T-helper 2 cell treated with Interferon-gamma antibody and Interleukin-4, amounts not matched to agents 5 μg/mL and 100 μg/mL, for 36 hours (primary cell): ENCODE data around the gene ADAT1.

Experiments
- DNase-seq: peaks from one replicate; pipeline ENCODE4 v3.0.0; 2021; ENCODE audit warnings: low spot score
- H3K27ac Mint-ChIP-seq: one replicate; pipeline ENCODE4 v1.8.0; 2021; ENCODE audit warnings: mild to moderate bottlenecking, mixed read lengths
- H3K27me3 Mint-ChIP-seq: one replicate; pipeline ENCODE4 v1.8.0; 2021; ENCODE audit warnings: low read depth, mixed read lengths
- H3K36me3 Mint-ChIP-seq: one replicate; pipeline ENCODE4 v1.8.0; 2021; ENCODE audit warnings: low read depth, mixed read lengths
- H3K4me1 Mint-ChIP-seq: one replicate; pipeline ENCODE4 v1.8.0; 2021; ENCODE audit warnings: low read depth, mixed read lengths
- H3K4me3 Mint-ChIP-seq: one replicate; pipeline ENCODE4 v1.8.0; 2022; ENCODE audit warnings: mild to moderate bottlenecking, moderate library complexity, mixed read lengths
- H3K9me3 Mint-ChIP-seq: one replicate; pipeline ENCODE4 v1.8.0; 2021; ENCODE audit warnings: mixed read lengths

The ADAT1 gene

GRCh38 chr16:75632857-75633256 lies 9.8 kb upstream of the ADAT1 start:
- Mint-ChIP-seq H3K9me3 (no peaks in the 10 kb centered on the region), H3K27ac (no peak overlapping the region), H3K4me1 (peaks cover 15% of the 10 kb centered on the region), H3K27me3 (no peaks in the 10 kb centered on the region), H3K4me3 (no peak overlapping the region), H3K36me3 (peaks cover 81% of the 10 kb centered on the region)
- no peak for DNase-seq

GRCh38 chr16:75630052-75630451 lies 7.0 kb upstream of the ADAT1 start:
- H3K27me3 Mint-ChIP-seq = no peaks in the 10 kb centered on the region
- no peak overlapping the region for H3K27ac Mint-ChIP-seq
- H3K4me3 Mint-ChIP-seq = no peak overlapping the region
- peaks cover 83% of the 10 kb centered on the region for H3K36me3 Mint-ChIP-seq
- no peak for DNase-seq
- H3K4me1 Mint-ChIP-seq = peaks cover 24% of the 10 kb centered on the region
- no peaks in the 10 kb centered on the region for H3K9me3 Mint-ChIP-seq

- H3K27ac Mint-ChIP-seq = peak overlapping the region; percentile 68
- no peaks in the 10 kb centered on the region for H3K27me3 Mint-ChIP-seq
- no peaks in the 10 kb centered on the region for H3K9me3 Mint-ChIP-seq
- no peak overlapping the region for H3K4me3 Mint-ChIP-seq
- DNase-seq = no peak
- peaks cover 24% of the 10 kb centered on the region for H3K4me1 Mint-ChIP-seq
- peaks cover 86% of the 10 kb centered on the region for H3K36me3 Mint-ChIP-seq
Observed at GRCh38 chr16:75629132-75629531, 6.1 kb upstream of the ADAT1 start.

- peak overlapping the region; percentile 47 for H3K4me3 Mint-ChIP-seq
- peaks cover 24% of the 10 kb centered on the region for H3K4me1 Mint-ChIP-seq
- peaks cover 80% of the 10 kb centered on the region for H3K36me3 Mint-ChIP-seq
- peak overlapping the region; percentile 76 for H3K27ac Mint-ChIP-seq
- no peaks in the 10 kb centered on the region for H3K27me3 Mint-ChIP-seq
- H3K9me3 Mint-ChIP-seq = no peaks in the 10 kb centered on the region
- no peak for DNase-seq
Observed at GRCh38 chr16:75628351-75628750, 5.3 kb upstream of the ADAT1 start.

- DNase-seq = no peak
- H3K4me1 Mint-ChIP-seq = peaks cover 24% of the 10 kb centered on the region
- H3K27ac Mint-ChIP-seq = peak overlapping the region; percentile 76
- H3K4me3 Mint-ChIP-seq = peak overlapping the region; percentile 47
- H3K36me3 Mint-ChIP-seq = peaks cover 76% of the 10 kb centered on the region
- no peaks in the 10 kb centered on the region for H3K9me3 Mint-ChIP-seq
- H3K27me3 Mint-ChIP-seq = no peaks in the 10 kb centered on the region
Observed at GRCh38 chr16:75627851-75628250, 4.8 kb upstream of the ADAT1 start.

GRCh38 chr16:75626806-75627205 lies 3.7 kb upstream of the ADAT1 start:
- Mint-ChIP-seq H3K9me3 (no peaks in the 10 kb centered on the region), H3K4me3 (peak overlapping the region; percentile 0), H3K27ac (peak overlapping the region; percentile 76), H3K27me3 (no peaks in the 10 kb centered on the region), H3K4me1 (peaks cover 31% of the 10 kb centered on the region), H3K36me3 (peaks cover 70% of the 10 kb centered on the region)
- no peak for DNase-seq

GRCh38 chr16:75624921-75625334 lies 1.8 kb upstream of the ADAT1 start:
- no peak overlapping the region for H3K4me3 Mint-ChIP-seq
- H3K27me3 Mint-ChIP-seq = no peaks in the 10 kb centered on the region
- no peak overlapping the region for H3K27ac Mint-ChIP-seq
- H3K36me3 Mint-ChIP-seq = peaks cover 64% of the 10 kb centered on the region
- no peaks in the 10 kb centered on the region for H3K9me3 Mint-ChIP-seq
- peaks cover 40% of the 10 kb centered on the region for H3K4me1 Mint-ChIP-seq
- no peak for DNase-seq

GRCh38 chr16:75621170-75621477 lies 2.0 kb downstream of the ADAT1 start:
- no peaks in the 10 kb centered on the region for H3K9me3 Mint-ChIP-seq
- peaks cover 26% of the 10 kb centered on the region for H3K4me1 Mint-ChIP-seq
- DNase-seq = no peak
- H3K36me3 Mint-ChIP-seq = peaks cover 46% of the 10 kb centered on the region
- peak overlapping the region; percentile 39 for H3K27ac Mint-ChIP-seq
- H3K27me3 Mint-ChIP-seq = no peaks in the 10 kb centered on the region
- peak overlapping the region; percentile 97 for H3K4me3 Mint-ChIP-seq

- H3K9me3 Mint-ChIP-seq = no peaks in the 10 kb centered on the region
- no peak for DNase-seq
- H3K4me1 Mint-ChIP-seq = peaks cover 26% of the 10 kb centered on the region
- H3K27ac Mint-ChIP-seq = peak overlapping the region; percentile 39
- H3K36me3 Mint-ChIP-seq = peaks cover 44% of the 10 kb centered on the region
- H3K27me3 Mint-ChIP-seq = no peaks in the 10 kb centered on the region
- H3K4me3 Mint-ChIP-seq = no peak overlapping the region
Observed at GRCh38 chr16:75620326-75621169, 2.5 kb downstream of the ADAT1 start.

GRCh38 chr16:75618780-75619179 lies 4.3 kb downstream of the ADAT1 start:
- H3K4me1 Mint-ChIP-seq = peaks cover 26% of the 10 kb centered on the region
- H3K27ac Mint-ChIP-seq = no peak overlapping the region
- no peaks in the 10 kb centered on the region for H3K27me3 Mint-ChIP-seq
- H3K36me3 Mint-ChIP-seq = peaks cover 45% of the 10 kb centered on the region
- no peak overlapping the region for H3K4me3 Mint-ChIP-seq
- no peak for DNase-seq
- no peaks in the 10 kb centered on the region for H3K9me3 Mint-ChIP-seq

GRCh38 chr16:75617121-75617520 lies 6.0 kb downstream of the ADAT1 start:
- DNase-seq = no peak
- Mint-ChIP-seq H3K27ac (peak overlapping the region; percentile 54), H3K4me3 (no peak overlapping the region), H3K27me3 (no peaks in the 10 kb centered on the region), H3K36me3 (peaks cover 55% of the 10 kb centered on the region), H3K9me3 (no peaks in the 10 kb centered on the region), H3K4me1 (peaks cover 22% of the 10 kb centered on the region)

GRCh38 chr16:75616521-75617010 lies 6.5 kb downstream of the ADAT1 start:
- Mint-ChIP-seq H3K9me3 (no peaks in the 10 kb centered on the region), H3K4me3 (peak overlapping the region; percentile 16), H3K4me1 (peaks cover 17% of the 10 kb centered on the region), H3K36me3 (peaks cover 57% of the 10 kb centered on the region), H3K27ac (peak overlapping the region; percentile 54), H3K27me3 (no peaks in the 10 kb centered on the region)
- peak; percentile 18 for DNase-seq

GRCh38 chr16:75615619-75616018 lies 7.5 kb downstream of the ADAT1 start:
- Mint-ChIP-seq H3K9me3 (no peaks in the 10 kb centered on the region), H3K4me3 (no peak overlapping the region), H3K27ac (no peak overlapping the region), H3K4me1 (peaks cover 10% of the 10 kb centered on the region), H3K27me3 (no peaks in the 10 kb centered on the region), H3K36me3 (peaks cover 54% of the 10 kb centered on the region)
- no peak for DNase-seq

GRCh38 chr16:75614066-75614897 lies 8.8 kb downstream of the ADAT1 start:
- peaks cover 10% of the 10 kb centered on the region for H3K4me1 Mint-ChIP-seq
- H3K36me3 Mint-ChIP-seq = peaks cover 49% of the 10 kb centered on the region
- no peaks in the 10 kb centered on the region for H3K27me3 Mint-ChIP-seq
- no peaks in the 10 kb centered on the region for H3K9me3 Mint-ChIP-seq
- H3K27ac Mint-ChIP-seq = no peak overlapping the region
- DNase-seq = no peak
- H3K4me3 Mint-ChIP-seq = no peak overlapping the region
